Psoas muscle (tissue), 8 donors: Measurements from ENCODE around the gene TMA16. TPM values are rescaled to one million over a fixed set of nuclear protein-coding genes. Genes with fewer than 3 reads are reported as not detected.

Source experiments
- ATAC-seq, 4 donors: fragments of 200-7000 bp; cut with Tn5 transposase; one replicate each; pipeline ENCODE4 v1.9.1; 2020; ENCODE audit warnings: moderate library complexity in 3 of 4, mild to moderate bottlenecking in 2 of 4
- DNase-seq, 2 donors: peaks; one replicate each; pipeline ENCODE4 v3.0.0-alpha.2; 2020
- H3K27ac ChIP-seq: fragments of 200-600 bp; one replicate; pipeline ENCODE4 v1.8.0; 2022
- H3K27me3 ChIP-seq, 3 donors: fragments of 200-600 bp in 1 of 3; one replicate each; pipeline versions ENCODE4 v1.6.1 to v1.8.0; 2013 to 2022; ENCODE audit warnings: low read length in 2 of 3, mild to moderate bottlenecking in 2 of 3, moderate library complexity in 1 of 3; ENCODE audit not compliant: insufficient read depth in 3 of 3
- H3K36me3 ChIP-seq, 2 donors: fragments of 200-600 bp in 1 of 2; one replicate each; pipeline versions ENCODE4 v1.6.1 to v1.8.0; 2013 to 2022; ENCODE audit warnings: low read depth in 1 of 2, mild to moderate bottlenecking in 1 of 2, moderate library complexity in 1 of 2; ENCODE audit not compliant: insufficient read depth in 1 of 2
- H3K4me1 ChIP-seq: fragments of 200-600 bp; one replicate; pipeline ENCODE4 v1.8.0; 2022
- H3K4me3 ChIP-seq: fragments of 200-600 bp; one replicate; pipeline ENCODE4 v1.8.0; 2022; ENCODE audit warnings: mild to moderate bottlenecking
- H3K9me3 ChIP-seq: fragments of 200-600 bp; one replicate; pipeline ENCODE4 v1.8.0; 2022
- CTCF ChIP-seq: fragments of 200-600 bp; IDR thresholded peaks from one replicate; pipeline ENCODE4 v1.8.0; 2022; ENCODE audit warnings: antibody characterized with exemption
- WGBS, 3 donors: extraction: QIAGEN DNeasy Blood & Tissue Kit; methylation state at CpG; one replicate each; pipeline versions ENCODE4 v1.1.6 to v1.1.7; 2013; 5-methylcytosine and 5-hydroxymethylcytosine counted together
- intact Hi-C, 2 donors: fragments of 100-400 bp; cut with DNase I; formaldehyde crosslinking; loops; one replicate each; pipeline versions ENCODE4 v1.11.0 to v1.14.2; 2022
- polyA plus RNA-seq, 3 donors: library from polyadenylated mRNA; stranded (reverse); fragments of 200-250 nt; gene quantifications; one replicate each; pipeline ENCODE4 v1.2.3, GENCODE V29; 2013
- total RNA-seq, 4 donors: library from RNA; stranded (reverse); fragmentation: NEBNext Ultra II Directional in 2 of 4; extraction: Animal tissue kit (Norgen Biotek cat#: 25700) in 2 of 4; gene quantifications; one replicate each; pipeline versions ENCODE4 v1.2.1 to v1.2.4, GENCODE V29; 2021 to 2023
- donor health status: healthy with polysubstance abuse.
- donor health status: DM: no; HTN: no; CAD: no; lungs with moderate emphysema.
- donor health status: Bipolar disorder and iron deficiency.
- donor health status: healthy.
- donor health status: DM: yes; HTN: yes; CAD: no.
- donor health status: DM: no; HTN: no; CAD: no.
- donor health status: DM: no; HTN: no; CAD: no.
- donor health status: DM: yes; HTN: yes; CAD: no.

The TMA16 gene
- total and polyA plus RNA-seq, 7 donors = 4.6 to 14.7 (median 9.9) TPM

GRCh38 chr4:163556177-163556576 lies 61.7 kb downstream of the TMA16 start:
- WGBS, 3 donors = 39 to 46% (median 45%) methylated on average over 2 of the region's 2 CpGs
- Histone ChIP-seq H3K27ac (no peak overlapping the region), H3K4me1 (no peaks in the 10 kb centered on the region), H3K36me3 (no peaks in the 10 kb centered on the region), H3K27me3 (peaks cover 0 to 3% (median 0%) of the 10 kb centered on the region in 3 donors), H3K4me3 (no peak overlapping the region), H3K9me3 (peaks cover 7% of the 10 kb centered on the region)
- DNase-seq (no peak), ATAC-seq (no peak)
- no peak for TF ChIP-seq CTCF
- intact Hi-C loops = loop anchor here (5.0 to 10.0 kb wide), 3 partner anchors 1061 to 1539 kb away; no protein-coding TSS in a partner anchor

- DNase-seq (no peak), ATAC-seq (no peak)
- peaks cover 0 to 3% (median 0%) of the 10 kb centered on the region in 3 donors for H3K27me3 ChIP-seq
- H3K27ac ChIP-seq = no peak overlapping the region
- H3K36me3 ChIP-seq = no peaks in the 10 kb centered on the region
- no peak for TF ChIP-seq CTCF
- intact Hi-C loops = loop anchor here (5.0 to 10.0 kb wide), 3 partner anchors 1062 to 1538 kb away; no protein-coding TSS in a partner anchor
- peaks cover 7% of the 10 kb centered on the region for H3K9me3 ChIP-seq
- 67 to 68% (median 67%) methylated on average over 5 of the region's 5 CpGs for WGBS, 3 donors
- H3K4me3 ChIP-seq = no peak overlapping the region
- H3K4me1 ChIP-seq = no peaks in the 10 kb centered on the region
Observed at GRCh38 chr4:163556650-163557391, 62.3 kb downstream of the TMA16 start.

- WGBS, 3 donors = 44 to 56% (median 52%) methylated on average over 6 of the region's 6 CpGs
- intact Hi-C loops = loop anchor here (5.0 to 10.0 kb wide), 3 partner anchors 1064 to 1536 kb away; no protein-coding TSS in a partner anchor
- Histone ChIP-seq H3K4me1 (no peaks in the 10 kb centered on the region), H3K36me3 (no peaks in the 10 kb centered on the region), H3K27ac (no peak overlapping the region), H3K9me3 (peaks cover 7% of the 10 kb centered on the region), H3K4me3 (no peak overlapping the region), H3K27me3 (peaks cover 0 to 3% (median 0%) of the 10 kb centered on the region in 3 donors)
- DNase-seq (peak in 1 of 2 donors; percentile 12), ATAC-seq (peak in 1 of 4 donors; percentile 24)
- TF ChIP-seq CTCF = no peak
Observed at GRCh38 chr4:163558539-163559044, 64.1 kb downstream of the TMA16 start.

GRCh38 chr4:163562496-163562895 lies 68.0 kb downstream of the TMA16 start:
- TF ChIP-seq CTCF = no peak
- no peak for ATAC-seq
- no peaks in the 10 kb centered on the region for H3K27me3 ChIP-seq
- WGBS, 3 donors = 95 to 97% (median 97%) methylated on average over 2 of the region's 2 CpGs
- H3K4me1 ChIP-seq = no peaks in the 10 kb centered on the region
- peaks cover 7% of the 10 kb centered on the region for H3K9me3 ChIP-seq
- no peak overlapping the region for H3K27ac ChIP-seq
- intact Hi-C loops = no loop called here
- no peak for DNase-seq
- no peaks in the 10 kb centered on the region for H3K36me3 ChIP-seq
- no peak overlapping the region for H3K4me3 ChIP-seq
